SHP77 (cell line): ENCODE measurements around the gene PLEKHG5.

Experiments
- DNase-seq, 2 experiments: peaks; one replicate each; lab custom pipeline; 2025; lab: John Stamatoyannopoulos, UW

PLEKHG5 gene

DNA sequence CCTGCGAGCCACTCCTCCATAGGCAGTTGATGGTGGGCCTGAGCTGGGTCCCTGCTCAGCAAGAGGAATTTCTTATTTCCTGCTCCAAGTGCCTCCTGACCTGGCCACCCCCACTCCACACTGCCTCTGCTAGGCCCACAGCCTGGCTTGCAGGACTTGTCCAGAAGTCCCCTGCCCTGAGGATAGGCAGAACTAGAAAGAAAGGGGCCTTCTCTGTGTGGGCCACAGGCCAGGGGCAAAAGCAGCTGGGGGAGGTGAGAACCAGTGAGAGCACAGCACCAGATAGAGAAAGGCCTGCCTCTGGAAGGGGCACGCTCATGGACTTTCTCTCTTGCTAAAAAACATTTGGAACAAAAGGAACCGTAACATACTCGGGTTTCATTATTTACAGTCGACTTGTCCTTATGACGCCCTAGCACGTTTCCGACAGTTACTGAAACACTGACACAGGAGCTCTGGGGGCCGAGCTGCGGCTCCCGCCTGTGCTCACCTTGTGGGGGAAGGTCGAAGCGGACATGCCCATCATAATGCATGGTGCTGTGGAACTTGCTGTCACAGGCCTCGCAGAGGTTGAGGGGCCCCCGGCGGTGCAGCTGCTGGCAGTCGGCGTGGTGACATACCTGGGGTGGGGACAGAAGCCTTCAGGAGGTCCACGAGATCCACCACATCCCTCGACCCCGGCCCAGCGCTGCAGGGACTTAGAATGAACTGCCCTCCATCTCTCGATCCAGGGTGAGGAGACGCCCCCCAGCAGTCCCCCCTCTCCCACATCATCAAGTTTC, 14.2 kb downstream of the PLEKHG5 start:
- no peak for DNase-seq

DNA sequence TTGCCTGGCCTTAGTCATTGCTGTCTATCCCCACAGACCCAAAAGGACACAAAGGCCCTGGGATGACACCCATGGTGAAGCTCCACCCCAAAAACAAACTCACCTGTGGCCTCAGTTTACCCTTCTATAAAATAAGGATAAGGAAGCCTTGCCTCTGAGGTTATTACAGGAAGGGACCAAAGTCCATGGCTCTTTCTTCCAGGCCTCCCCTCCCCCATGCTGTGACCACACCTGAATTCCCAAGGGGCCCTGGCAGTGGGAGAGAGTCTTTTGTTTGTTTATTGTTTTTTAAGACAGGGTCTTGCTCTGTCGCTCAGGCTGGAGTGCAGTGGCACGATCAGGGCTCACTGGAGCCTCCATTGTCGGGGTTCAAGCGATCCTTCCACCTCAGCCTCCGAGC, 15.0 kb downstream of the PLEKHG5 start:
- DNase-seq, result no peak

DNA sequence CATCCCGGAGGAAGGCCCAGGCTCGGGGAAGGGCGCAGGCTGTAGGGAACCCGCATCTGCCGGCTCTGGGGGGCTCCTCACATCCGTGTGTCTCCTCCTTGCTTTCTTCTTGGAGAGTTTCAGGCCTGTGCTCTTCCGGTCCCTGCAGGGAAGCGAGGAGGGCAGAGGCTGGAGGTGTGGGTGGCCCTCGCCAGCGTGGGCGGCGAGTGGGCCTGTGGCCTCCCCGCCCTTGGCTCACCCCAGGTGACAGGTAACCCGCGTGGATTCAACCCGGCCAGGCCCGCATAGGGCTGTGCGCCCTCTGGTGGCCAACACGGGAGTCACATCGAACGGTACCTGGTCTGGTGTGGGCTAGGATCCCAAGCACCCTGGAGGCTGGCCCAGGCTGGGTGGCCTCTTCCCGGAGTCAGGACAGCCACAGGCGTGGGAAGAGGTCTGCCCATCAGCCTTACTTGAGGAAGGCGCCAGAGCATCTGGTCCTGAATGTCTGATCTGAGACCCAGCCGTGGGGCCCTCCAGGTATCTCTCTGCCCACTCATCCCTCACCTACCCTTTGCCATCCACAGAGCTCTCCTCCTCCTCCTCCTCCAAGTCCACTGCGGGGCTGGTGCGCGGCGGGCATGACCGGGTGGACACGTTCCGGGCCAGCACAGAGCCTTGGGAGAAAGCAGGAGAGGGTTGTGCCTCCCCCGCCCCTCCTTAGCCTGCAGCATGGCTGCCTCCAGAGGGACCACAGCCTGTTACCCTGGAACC, 15.9 kb downstream of the PLEKHG5 start:
- DNase-seq, result peak in 1 of 2 experiments; percentile 32

DNA sequence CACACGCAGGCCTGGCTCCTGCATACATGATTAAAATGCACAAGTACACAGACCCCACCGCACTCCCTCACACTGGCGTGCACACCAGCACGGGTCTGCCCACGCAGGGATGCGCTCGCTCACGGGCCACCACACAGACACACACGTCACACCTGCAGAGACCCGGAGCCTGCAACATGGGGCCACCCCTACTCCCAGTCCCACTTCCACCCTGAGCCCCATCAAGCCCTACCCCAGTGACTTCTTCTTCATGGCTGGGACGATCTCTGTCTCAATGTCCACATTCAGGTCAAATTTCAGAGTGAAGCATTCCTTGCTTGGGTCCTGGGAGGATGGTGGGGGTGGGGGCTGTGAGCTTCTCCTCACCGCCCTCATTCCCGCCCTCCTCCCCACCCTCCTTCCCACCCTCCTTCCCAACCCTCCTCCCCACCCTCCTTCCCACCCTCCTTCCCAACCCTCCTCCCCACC, 16.6 kb downstream of the PLEKHG5 start:
- no peak for DNase-seq

DNA sequence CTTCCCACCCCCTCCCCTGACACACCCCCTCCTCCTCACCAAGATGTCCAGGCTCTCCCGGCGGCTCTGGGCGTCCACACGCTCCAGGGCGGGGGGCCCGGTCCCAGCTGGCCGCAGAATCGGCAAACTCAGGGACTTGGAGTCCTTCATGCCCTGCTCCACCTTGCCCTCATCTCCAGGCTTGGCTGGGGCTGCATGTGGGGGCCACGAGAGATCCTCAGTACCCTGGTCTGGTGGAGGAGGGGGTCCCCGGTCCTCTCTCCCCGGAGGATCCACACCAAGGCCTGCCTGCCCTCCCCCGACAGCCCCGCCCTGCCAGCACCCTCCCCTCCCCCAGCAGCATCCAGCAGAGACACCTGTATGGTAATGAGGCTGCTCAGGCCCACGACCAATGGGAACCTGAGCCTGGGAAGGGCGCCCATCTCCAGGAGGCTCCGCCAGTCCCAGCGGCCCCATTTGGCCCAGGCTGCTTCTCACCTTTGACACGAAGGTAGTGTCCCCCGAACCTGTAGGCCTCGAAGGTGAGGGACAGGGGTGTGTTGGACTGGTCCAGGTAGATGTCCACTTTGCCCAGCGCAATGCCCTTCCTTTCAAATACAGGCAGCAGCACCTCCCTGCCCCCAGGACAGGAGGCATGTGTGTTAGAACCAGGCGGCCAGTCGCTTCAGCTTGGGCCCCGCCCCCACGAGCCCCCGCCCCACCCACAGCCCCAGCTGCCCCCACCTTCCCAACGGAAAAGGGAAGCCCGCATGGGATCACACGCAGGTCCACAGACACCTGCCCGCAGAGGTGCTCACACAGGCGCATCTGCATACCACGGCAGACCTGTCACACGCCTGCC, 17.3 kb downstream of the PLEKHG5 start:
- DNase-seq, result peak; percentile 85 to 86

DNA sequence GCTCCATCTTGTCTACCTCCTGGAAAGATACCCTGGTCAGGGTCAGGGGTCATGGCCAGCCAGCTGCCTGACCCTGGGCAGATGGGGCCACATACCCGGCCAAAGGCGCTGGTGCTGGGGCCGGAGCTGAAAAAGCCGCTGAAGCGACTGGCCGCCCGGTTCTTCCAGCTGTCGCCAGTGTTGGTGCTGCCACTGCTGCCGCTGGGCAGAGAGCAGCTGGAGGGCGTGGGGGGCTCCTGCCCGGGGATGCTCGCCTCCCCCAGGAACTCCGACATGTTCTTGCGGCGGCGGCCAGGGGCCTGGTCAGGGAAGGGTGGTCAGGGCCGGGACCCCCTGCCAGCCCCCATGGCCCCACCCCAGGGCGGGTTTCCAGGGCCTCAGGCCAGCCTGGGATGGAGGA, 18.3 kb downstream of the PLEKHG5 start:
- no peak for DNase-seq

DNA sequence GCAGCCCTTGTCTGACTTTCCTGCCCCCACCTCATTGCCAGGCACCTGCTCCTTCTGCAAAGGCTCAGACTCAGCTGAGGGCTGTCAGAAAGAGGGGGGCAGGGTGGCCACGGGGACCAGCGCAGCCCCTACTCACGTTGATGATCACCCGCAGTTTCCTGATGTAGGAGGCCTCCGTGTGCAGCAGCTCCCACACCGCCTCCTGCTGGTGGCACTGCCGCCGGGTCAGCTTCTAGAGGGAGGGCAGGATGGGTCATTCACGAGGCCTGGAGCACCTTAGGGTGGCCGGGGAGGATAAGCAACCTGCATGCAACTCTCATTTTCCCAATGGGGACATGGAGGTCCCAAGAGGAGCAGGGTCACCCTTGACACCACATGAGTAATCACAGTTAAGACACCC, 19.1 kb downstream of the PLEKHG5 start:
- no peak for DNase-seq

DNA sequence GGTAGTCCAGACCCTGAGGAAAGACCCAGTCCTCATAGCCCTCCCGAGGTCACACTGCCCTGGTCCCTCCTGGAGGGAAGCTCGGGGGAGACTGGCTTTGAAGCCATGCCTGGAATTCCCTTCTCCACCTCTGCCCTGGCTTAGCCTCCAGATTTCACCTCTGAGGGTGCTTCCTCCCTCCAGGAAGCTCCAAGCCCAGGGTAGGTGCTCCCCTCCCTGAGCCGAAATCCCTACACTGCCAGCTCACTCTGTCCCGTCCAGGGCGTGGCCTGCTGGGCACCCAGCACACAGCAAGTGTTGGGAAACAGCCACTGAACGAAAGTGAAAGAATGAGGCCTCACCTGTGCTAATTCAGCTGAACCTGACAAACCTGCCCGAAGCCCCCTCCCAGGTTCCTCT, 19.5 kb downstream of the PLEKHG5 start:
- no peak for DNase-seq

DNA sequence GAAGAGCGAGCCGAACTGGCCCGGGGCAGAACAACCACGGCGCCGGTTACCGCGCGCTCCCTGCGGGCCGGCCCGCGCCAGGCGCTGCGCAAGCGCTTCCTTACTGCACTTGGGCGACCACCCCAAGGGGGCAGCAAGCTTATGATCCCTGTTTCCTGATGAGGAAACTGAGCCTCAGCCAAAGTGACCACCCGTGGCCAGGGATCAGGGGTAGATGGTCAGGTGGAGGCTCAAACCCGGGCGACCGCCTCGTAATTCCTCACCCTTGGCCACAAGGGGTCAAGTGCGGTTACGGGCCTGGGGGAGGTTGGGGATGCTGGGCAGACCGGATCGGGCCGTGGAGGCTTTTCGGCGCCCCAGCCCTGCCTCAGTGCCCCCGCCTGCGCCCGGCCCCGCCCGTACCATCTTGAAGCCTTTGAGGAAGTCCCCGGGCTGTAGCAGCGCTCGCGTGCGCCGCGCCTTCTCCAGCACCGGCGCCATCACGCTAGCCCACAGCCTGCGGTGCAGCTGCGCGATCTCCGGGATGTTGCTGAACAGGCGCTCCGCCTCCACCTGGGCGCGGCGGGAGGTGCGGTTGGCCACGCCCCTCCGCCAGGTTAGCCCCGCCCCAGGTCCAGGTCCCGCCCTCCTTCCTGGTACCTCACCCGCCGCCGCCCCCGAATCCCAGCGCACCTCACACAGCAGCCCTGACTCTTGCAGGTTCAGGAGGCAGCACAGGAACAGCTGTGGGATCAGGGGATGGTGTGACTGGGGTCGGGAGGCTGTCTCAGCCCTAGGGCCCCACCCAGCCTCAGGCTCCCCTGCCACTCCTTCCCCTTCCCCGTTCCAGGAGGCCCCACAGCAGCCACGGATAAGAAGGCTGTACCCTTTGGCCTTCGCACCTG, 20.1 kb downstream of the PLEKHG5 start:
- no peak for DNase-seq

DNA sequence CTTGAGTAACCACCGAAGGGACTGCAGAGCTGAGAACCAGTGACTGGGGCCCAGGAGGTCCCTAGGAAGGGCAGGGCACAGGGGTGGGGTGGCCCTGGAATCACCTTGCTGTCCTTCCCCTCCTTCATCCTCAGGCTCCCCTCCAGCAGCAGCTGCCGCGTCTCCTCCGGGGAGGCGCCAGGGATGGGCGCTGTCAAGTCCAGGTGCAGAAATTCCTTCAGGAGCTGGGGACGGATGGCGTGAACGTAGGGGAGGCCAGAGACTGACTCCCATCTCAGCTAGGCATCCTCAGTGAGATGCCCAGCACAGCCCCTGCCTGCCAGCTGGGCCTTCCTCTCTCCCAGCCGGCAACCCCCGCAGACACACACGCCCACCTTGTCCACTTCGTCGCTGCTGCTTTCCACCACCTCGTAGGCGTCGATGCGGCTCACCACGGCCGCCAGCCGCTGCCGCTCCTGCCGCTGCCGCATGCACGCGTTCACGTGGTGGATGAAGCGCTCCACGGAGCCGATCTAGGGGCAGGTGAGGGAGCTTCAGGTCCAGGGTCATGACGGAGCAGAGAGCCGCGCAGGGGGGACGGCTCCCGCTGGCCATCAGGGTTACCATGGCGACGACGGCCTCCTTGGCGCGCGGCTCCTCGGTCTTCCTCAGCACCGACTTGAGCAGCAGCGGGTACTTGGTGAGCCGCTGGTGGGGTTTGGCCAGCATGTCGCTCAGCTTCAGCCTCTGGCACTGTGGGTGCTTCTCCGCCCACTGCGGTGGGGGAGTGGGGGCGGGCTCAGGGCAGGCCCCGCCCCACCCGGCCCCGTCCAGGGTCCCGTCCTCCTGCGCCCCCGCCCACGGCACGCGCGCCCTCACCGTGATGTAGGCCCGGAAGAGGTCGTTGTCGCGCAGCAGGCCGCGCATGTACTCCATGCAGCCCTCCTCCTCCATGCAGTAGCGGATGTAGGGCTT, 21.1 kb downstream of the PLEKHG5 start:
- no peak for DNase-seq

DNA sequence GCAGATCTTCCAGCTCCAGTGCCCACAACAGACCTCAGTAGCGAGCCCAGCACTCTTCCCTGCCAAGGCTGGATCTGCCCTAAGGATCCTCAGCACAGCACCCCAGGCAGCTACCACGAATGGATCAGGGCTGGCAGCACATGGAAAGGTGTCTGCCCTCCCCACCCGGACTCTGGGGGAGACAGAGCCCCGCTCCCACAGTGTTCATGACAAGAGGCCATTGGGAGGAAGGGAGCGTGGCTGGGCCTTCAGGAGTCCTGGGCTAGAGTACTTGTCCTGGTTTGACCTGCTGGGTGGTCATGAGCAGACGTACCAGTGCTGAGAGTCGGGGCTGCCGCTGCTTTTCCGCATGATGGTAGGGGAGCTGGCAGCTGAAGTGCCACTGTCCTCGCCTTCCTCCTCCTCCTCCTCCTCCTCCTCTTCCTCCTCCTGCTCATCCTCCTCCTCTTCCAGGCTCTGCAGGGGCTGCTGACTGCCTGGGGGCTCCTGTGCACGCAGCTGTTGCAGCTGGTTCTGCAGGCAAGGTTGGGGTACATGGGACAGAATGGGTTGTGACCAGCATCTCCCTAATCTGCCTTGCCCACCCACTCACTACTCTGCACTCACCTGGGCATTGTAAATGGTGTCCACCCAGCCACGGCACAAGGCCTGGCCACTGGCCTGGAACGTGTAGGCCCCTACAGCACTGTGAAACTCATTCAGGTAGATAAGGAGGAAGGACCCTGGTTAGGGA, 22.6 kb downstream of the PLEKHG5 start:
- DNase-seq, result no peak

DNA sequence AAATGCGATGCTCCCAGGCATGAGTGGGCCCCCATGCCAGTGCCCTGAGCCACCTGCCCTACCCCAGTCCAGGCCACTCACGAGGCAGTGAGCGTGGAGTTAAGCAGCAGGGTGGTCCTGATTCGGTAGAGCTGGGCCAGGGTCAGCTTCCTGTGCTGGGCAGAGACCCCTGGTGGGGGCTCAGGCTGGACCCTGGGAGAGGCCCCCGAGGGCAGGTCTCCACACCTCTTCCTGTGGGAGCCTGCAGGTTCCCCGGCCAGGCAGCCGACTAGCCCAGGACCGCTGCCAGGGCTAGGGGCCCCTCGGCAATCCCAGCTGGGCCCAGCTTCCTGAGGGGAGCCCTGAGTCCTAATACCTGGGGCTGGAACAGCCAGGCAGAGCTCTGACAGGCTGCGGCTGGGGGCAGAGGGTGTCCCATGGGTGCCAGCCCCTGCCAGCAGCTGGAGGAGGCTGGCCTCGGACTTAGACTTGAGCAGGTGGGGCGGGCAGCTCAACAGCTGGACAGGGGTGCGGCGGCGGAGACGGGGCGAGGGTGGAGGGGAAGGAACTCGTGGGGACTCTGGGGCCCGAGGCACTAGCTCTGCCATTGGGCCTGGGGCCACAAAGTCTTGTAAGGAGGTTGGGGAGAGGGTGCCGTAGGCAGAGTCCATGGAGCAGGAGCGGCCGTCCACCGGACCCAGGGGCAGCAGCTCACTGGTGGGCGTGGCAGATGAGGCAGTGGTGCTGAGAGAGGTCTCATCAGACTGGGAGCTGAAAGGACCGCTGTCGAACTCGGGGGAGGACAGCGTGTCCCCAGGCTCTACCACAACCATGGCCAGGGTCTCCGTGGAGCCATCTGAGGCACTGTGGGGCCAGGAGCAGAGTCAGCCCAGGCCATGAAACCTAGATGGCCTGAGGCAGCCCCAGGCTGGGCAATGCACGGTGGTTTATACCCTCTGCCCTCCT, 23.5 kb downstream of the PLEKHG5 start:
- no peak for DNase-seq

DNA sequence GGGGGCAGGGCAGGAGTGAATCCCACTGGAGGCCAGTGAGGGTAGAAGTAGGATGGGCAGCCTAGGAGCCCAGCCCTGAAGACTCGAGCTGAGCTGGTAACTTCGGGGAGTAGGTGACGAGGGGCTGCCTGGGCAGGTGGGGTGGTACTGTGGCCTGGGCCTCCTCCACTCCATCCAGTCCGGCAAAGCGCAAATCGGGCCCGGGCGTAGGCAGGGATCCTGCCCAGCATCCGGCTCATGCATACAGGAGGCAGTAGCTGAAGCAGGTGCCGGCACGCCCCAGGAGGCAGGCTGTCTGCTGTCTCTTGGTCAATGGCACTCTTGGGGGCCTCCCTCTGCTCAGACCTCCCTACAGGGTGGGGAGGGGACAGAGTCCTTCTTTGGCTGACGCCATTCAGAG, 24.2 kb downstream of the PLEKHG5 start:
- DNase-seq, result no peak

DNA sequence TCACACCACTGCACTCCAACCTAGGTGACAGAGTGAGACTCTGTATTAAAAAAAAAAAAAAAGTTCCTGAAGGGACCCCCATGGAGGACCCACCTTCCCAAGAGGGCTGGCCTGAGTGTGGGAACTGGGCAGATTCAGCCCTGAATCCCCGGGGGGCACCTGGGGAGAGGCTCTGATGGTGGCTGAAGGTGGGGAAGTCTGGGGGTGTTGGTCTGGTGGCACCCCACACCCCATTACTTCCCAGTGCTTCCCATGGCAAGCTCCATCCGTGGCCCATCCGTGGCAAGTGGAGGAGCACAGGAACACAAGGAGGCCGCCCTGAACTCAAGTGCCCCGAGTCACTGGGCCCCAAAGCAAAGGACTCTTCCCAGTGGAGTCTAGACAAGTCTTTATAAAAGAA, 24.7 kb downstream of the PLEKHG5 start:
- DNase-seq, result no peak

DNA sequence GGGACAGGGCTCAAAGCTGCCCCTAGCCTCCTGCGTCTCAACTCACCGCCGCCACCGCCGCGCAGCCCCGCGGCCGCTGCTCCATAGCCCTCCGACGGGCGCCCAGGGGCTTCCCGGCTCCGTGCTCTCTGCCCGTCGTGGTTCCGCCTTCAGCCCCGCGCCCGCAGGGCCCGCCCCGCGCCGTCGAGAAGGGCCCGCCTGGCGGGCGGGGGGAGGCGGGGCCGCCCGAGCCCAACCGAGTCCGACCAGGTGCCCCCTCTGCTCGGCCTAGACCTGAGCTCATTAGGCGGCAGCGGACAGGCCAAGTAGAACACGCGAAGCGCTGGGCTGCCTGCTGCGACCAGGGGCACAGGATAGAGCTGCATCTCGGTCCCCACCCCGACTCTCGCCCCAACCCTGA, 25.4 kb downstream of the PLEKHG5 start, which contains the start of gene TNFRSF25:
Gene TNFRSF25 (minus strand): TSS at position 151 of the 400 bp plus-strand sequence. CDS start 66 bp downstream, at position 85.
- no peak for DNase-seq

DNA sequence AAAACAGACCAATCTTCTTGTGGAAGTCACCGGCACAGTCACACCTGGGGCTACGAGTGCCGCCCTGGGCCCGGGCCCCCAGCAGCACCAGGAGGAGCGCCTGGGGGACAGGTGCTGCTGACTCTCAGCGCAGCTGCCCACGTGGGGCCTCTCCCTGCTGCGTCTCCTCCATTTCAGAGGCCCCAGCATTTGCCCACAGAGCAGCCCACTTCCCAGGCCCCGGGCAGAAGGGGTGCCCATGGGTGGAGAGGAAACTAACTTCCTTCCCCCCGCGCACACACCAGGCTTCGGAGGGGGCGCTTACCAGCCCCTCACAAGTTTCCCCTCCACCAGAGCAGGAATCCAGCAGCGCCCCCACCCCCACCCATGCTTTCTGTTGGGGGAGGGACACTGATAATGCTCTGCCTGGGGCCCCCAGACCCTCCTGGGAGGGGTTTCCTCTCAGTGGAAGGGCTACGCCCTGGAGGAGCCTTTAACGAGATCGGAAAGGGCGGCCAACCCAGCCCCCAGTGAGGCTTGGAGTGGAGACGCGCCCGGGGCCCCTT, 25.9 kb downstream of the PLEKHG5 start:
- DNase-seq, result no peak

DNA sequence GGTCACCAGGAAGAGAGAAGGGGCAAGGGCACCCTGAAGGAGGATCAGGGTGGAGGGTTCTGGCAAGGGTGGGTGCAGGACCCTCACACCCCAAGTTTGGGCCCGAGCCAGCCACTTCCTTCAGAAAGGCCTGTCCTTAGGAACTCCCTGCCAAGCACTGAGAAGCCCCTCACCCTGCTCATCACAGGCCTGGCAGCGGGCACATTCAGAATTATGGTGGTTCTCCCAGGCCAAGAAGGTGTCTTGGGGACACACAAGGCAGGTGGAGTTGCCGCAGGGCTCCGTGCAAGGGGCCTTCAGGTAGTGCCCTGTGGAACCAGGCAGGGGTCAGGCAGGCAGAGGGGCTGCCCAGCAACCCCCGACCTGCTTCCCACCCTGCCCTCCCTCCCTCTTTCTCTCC, 26.6 kb downstream of the PLEKHG5 start:
- no peak for DNase-seq

DNA sequence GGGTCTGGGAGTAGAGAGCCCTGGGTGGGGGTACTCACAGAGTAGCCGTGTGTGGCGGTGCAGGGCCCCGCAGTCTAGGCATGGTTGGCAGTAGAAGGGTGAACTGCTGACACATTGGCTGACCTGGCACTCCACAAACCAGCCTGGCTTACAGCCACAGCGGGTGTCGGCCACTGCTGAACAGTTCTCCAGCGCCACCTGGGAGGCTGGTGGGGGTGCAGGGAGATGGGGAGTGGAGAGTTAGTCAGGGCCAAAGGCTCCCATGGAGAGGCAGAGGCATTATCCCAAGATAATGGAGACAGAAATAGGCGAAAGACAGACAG, 27.0 kb downstream of the PLEKHG5 start:
- no peak for DNase-seq
